IMR-90 (cell line): ENCODE results near the gene MTREX. TPM values are rescaled to one million over a fixed set of nuclear protein-coding genes. Genes with fewer than 3 reads are reported as not detected.

ENCODE experiments used
- ATAC-seq: fragments of 200-7000 bp; cut with Tn5 transposase; 2 replicates; pipeline ENCODE4 v1.9.1; 2020; ENCODE audit warnings: low read depth, mild to moderate bottlenecking, moderate library complexity
- BruUV-seq: library from RNA; stranded (reverse); fragments of 400-500 nt; replicated peaks from 2 replicates; lab custom pipeline; 2021; lab: Mats Ljungman, UMichigan
- CTCF ChIA-PET: fragments of 300-600 bp; formaldehyde crosslinking; extraction: SDS; loops from one replicate; lab custom pipeline; 2021; ENCODE audit warnings: antibody characterized with exemption; lab: Yijun Ruan, JAX
- POLR2A ChIA-PET: fragments of 300-600 bp; sonication (Branson Sonifier 250); formaldehyde crosslinking; loops from one replicate; lab custom pipeline; 2022; ENCODE audit warnings: antibody characterized with exemption; ENCODE audit not compliant: unreplicated experiment; lab: Charles Lee
- DNase-seq: peaks from one replicate; pipeline ENCODE4 v3.0.0; 2013
- H2AFZ ChIP-seq: replicated peaks from 2 replicates; pipeline ENCODE3; 2013; ENCODE audit warnings: low read length, mild to moderate bottlenecking; ENCODE audit not compliant: poor library complexity
- H2AK5ac ChIP-seq: 2 replicates; pipeline ENCODE4 v1.6.1; 2013; ENCODE audit warnings: low read depth, low read length, inconsistent platforms
- H2AK9ac ChIP-seq: replicated peaks from 2 replicates; pipeline ENCODE3; 2013; ENCODE audit warnings: mild to moderate bottlenecking, low read depth, low read length, moderate library complexity; ENCODE audit not compliant: poor library complexity
- H2BK120ac ChIP-seq: 2 replicates; pipeline ENCODE4 v1.6.1; 2013; ENCODE audit warnings: low read depth, low read length, inconsistent platforms
- H2BK15ac ChIP-seq: 3 replicates; pipeline ENCODE4 v1.6.1; 2013; ENCODE audit warnings: low read depth, low read length, inconsistent platforms
- H2BK20ac ChIP-seq: 2 replicates; pipeline ENCODE4 v1.6.1; 2013; ENCODE audit warnings: low read depth, mild to moderate bottlenecking, inconsistent platforms, low read length, moderate library complexity
- H2BK5ac ChIP-seq: 2 replicates; pipeline ENCODE4 v1.6.1; 2013; ENCODE audit warnings: mild to moderate bottlenecking, low read depth, low read length, inconsistent platforms; ENCODE audit not compliant: poor library complexity, severe bottlenecking
- H3K14ac ChIP-seq: replicated peaks from 2 replicates; pipeline ENCODE4 v1.6.1; 2013; ENCODE audit warnings: low read depth, low read length, inconsistent platforms
- H3K18ac ChIP-seq: 2 replicates; pipeline ENCODE4 v1.6.1; 2013; ENCODE audit warnings: low read depth, low read length, control low read depth
- H3K23ac ChIP-seq: 2 replicates; pipeline ENCODE4 v1.6.1; 2013; ENCODE audit warnings: low read depth, low read length, inconsistent platforms
- H3K27ac ChIP-seq: 2 replicates; pipeline ENCODE4 v1.5.1; 2013; ENCODE audit warnings: mild to moderate bottlenecking, control low read depth, low read length; ENCODE audit not compliant: insufficient read depth
- H3K27me3 ChIP-seq: 2 replicates; pipeline ENCODE4 v1.6.1; 2013; ENCODE audit warnings: low read length; ENCODE audit not compliant: control insufficient read depth, insufficient read depth
- H3K36me3 ChIP-seq: 2 replicates; pipeline ENCODE4 v1.6.1; 2013; ENCODE audit warnings: low read length, mixed read lengths; ENCODE audit not compliant: control insufficient read depth, insufficient read depth
- H3K4ac ChIP-seq: 2 replicates; pipeline ENCODE4 v1.6.1; 2013; ENCODE audit warnings: low read depth, low read length, inconsistent platforms
- H3K4me1 ChIP-seq: 2 replicates; pipeline ENCODE4 v1.6.1; 2013; ENCODE audit warnings: low read length, mixed read lengths; ENCODE audit not compliant: control insufficient read depth, insufficient read depth
- H3K4me2 ChIP-seq: 2 replicates; pipeline ENCODE4 v1.6.1; 2013; ENCODE audit warnings: low read depth, mild to moderate bottlenecking, control low read depth, low read length, moderate library complexity
- H3K4me3 ChIP-seq: 2 replicates; pipeline ENCODE4 v1.5.1; 2013; ENCODE audit warnings: low read depth, mild to moderate bottlenecking, control low read depth, low read length, moderate library complexity; ENCODE audit not compliant: insufficient read depth
- H3K56ac ChIP-seq: 2 replicates; pipeline ENCODE4 v1.6.1; 2013; ENCODE audit warnings: low read length, inconsistent platforms; ENCODE audit not compliant: insufficient read depth; ENCODE audit errors: extremely low read depth
- H3K79me1 ChIP-seq, 2 experiments: 2 replicates each; pipeline ENCODE4 v1.6.1; 2013; ENCODE audit warnings: low read length in 2 of 2, inconsistent platforms in 1 of 2, low read depth in 1 of 2
- H3K9ac ChIP-seq: 2 replicates; pipeline ENCODE4 v1.6.1; 2013; ENCODE audit warnings: low read depth, low read length, control low read depth
- H3K9me1 ChIP-seq: 2 replicates; pipeline ENCODE4 v1.6.1; 2013; ENCODE audit warnings: low read length, inconsistent platforms; ENCODE audit not compliant: insufficient read depth
- H3K9me3 ChIP-seq: 2 replicates; pipeline ENCODE4 v1.6.1; 2013; ENCODE audit warnings: low read length; ENCODE audit not compliant: control insufficient read depth, insufficient read depth
- H4K20me1 ChIP-seq: 2 replicates; pipeline ENCODE4 v1.6.1; 2013; ENCODE audit warnings: low read length, inconsistent platforms; ENCODE audit not compliant: insufficient read depth
- H4K5ac ChIP-seq: 2 replicates; pipeline ENCODE4 v1.6.1; 2013; ENCODE audit warnings: mild to moderate bottlenecking, low read depth, low read length, control low read depth
- H4K8ac ChIP-seq, 2 experiments: 2 replicates each; pipeline ENCODE4 v1.6.1; 2013; ENCODE audit warnings: low read depth in 2 of 2, low read length in 2 of 2, control low read depth in 1 of 2, inconsistent platforms in 1 of 2
- H4K91ac ChIP-seq: 2 replicates; pipeline ENCODE4 v1.6.1; 2013; ENCODE audit warnings: low read depth, low read length, inconsistent platforms; ENCODE audit not compliant: insufficient read depth
- CEBPB ChIP-seq: IDR thresholded peaks from 2 replicates; pipeline ENCODE4 v1.6.1; 2012; ENCODE audit warnings: low read depth, low read length, improper control_type of control experiment
- WGBS, 2 experiments: methylation state at CpG; one replicate each; pipeline versions ENCODE4 v1.1.5 to v1.1.7; 2013; ENCODE audit warnings: missing lambda C conversion rate in 2 of 2; ENCODE audit not compliant: insufficient read length in 1 of 2; ENCODE audit errors: extremely low coverage in 2 of 2; 5-methylcytosine and 5-hydroxymethylcytosine counted together
- dilution Hi-C: fragments of 300-500 bp; cut with HindIII; formaldehyde crosslinking; loops from one replicate; pipeline ENCODE4 v1.14.3; 2018; ENCODE audit warnings: low sequenced_read_pairs; ENCODE audit not compliant: unreplicated experiment
- in situ Hi-C: fragments of 300-500 bp; cut with MboI; formaldehyde crosslinking; loops from 3 replicates; pipeline ENCODE4 v1.14.3; 2019; ENCODE audit warnings: low sequenced_read_pairs, inconsistent platforms, mixed read lengths
- intact Hi-C: fragments of 100-400 bp; cut with micrococcal nuclease; formaldehyde crosslinking; loops from 2 replicates; pipeline ENCODE4 v1.10.0; 2022
- polyA plus RNA-seq, 3 experiments: library from polyadenylated mRNA; depleted of rRNA; stranded (reverse); fragments of >200 nt; gene quantifications; 2 replicates each; pipeline ENCODE4 v1.2.3, GENCODE V29; 2012; ENCODE audit warnings: low replicate concordance in 1 of 3
- total RNA-seq: library from RNA; depleted of rRNA; stranded (reverse); fragments of >200 nt; gene quantifications from 2 replicates; pipeline ENCODE4 v1.2.3, GENCODE V29; 2012
- TF ChIP-seq, protein P1 (sequence below): fragments of 150-350 bp; IDR thresholded peaks from 2 replicates; pipeline ENCODE4 v1.6.1; 2016; ENCODE audit warnings: low read depth, mild to moderate bottlenecking, low read length, moderate library complexity, borderline replicate concordance

Gene MTREX
- total and polyA plus RNA-seq, 2 of the 4 experiments (the other 2 are of a cell fraction), result 22.1 to 33.2 TPM

DNA sequence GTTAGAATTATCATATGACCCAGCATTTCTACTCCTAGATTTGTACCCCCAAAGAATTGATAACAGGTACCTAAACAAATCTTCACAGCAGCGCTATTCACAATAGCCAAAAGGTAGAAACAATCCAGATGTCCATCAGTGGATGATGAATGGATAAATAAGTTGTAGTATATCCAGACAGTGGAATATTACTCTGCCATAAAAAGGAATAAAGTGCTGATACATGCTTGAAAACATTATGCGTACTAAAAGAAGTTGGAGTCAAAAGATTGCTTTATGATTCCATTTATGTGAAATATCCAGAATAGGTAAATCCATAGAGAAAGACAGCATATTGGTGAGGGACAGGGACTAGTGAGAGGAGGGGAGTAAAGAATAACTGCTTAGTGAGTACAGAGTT, 26.0 kb downstream of the MTREX start:
- Histone ChIP-seq H4K5ac (no peak overlapping the region), H3K4me1 (no peaks in the 10 kb centered on the region), H2BK15ac (no peak overlapping the region), H3K79me1 (peaks cover 17 to 46% of the 10 kb centered on the region in 2 experiments; a peak in 3 of 4 replicates), H3K9me1 (no peaks in the 10 kb centered on the region), H3K36me3 (peaks cover 11% of the 10 kb centered on the region), H2AK5ac (no peak overlapping the region), H2AFZ (no peak overlapping the region), H3K4ac (no peak overlapping the region), H4K8ac (no peak overlapping the region), H3K14ac (no peak overlapping the region), H4K91ac (no peak overlapping the region), H4K20me1 (peaks cover 3% of the 10 kb centered on the region; the same call in 1 of the 2 replicates), H2AK9ac (no peak overlapping the region), H2BK20ac (no peak overlapping the region), H3K9ac (no peak overlapping the region), H3K27ac (no peak overlapping the region), H3K23ac (no peak overlapping the region), H3K4me3 (no peak overlapping the region), H3K56ac (no peak overlapping the region), H2BK5ac (no peak overlapping the region), H3K4me2 (no peak overlapping the region), H3K9me3 (no peaks in the 10 kb centered on the region), H3K18ac (no peak overlapping the region), H3K27me3 (no peaks in the 10 kb centered on the region), H2BK120ac (no peak overlapping the region)
- no peak for ATAC-seq
- in situ Hi-C loops (loop anchor here (25.0 kb wide), 1 partner anchor 578 kb away; no protein-coding TSS in a partner anchor), intact Hi-C loops (loop anchor here (10.0 kb wide), 1 partner anchor 581 kb away; no protein-coding TSS in a partner anchor), dilution Hi-C loops (no loop called here)
- ChIA-PET POLR2A (no interaction called here), CTCF (no interaction called here)
- DNase-seq, result no peak
- WGBS, 2 experiments, result 100% methylated on average over 1 of the region's 2 CpGs; no CpG with 5 or more reads in 1 of the 2 experiments
- no TSS peak for BruUV-seq
- no peak for TF ChIP-seq CEBPB
- TF ChIP-seq, protein P1, sequence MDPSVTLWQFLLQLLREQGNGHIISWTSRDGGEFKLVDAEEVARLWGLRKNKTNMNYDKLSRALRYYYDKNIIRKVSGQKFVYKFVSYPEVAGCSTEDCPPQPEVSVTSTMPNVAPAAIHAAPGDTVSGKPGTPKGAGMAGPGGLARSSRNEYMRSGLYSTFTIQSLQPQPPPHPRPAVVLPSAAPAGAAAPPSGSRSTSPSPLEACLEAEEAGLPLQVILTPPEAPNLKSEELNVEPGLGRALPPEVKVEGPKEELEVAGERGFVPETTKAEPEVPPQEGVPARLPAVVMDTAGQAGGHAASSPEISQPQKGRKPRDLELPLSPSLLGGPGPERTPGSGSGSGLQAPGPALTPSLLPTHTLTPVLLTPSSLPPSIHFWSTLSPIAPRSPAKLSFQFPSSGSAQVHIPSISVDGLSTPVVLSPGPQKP, result no peak
